NCI-H2196 (cell line): ENCODE data around the gene CDH24.
A peak's percentile ranks its signal among the peaks of the same experiment; 100 is the strongest.
"Not testable (repeated sequence)": the region's sequence is repeated elsewhere in the genome, so short reads cannot be mapped to it uniquely, and the experiment has no call there.

Experiments
- DNase-seq: peaks from one replicate; lab custom pipeline; 2025; ENCODE audit not compliant: unreplicated experiment; lab: John Stamatoyannopoulos, UW

CDH24 gene

DNA sequence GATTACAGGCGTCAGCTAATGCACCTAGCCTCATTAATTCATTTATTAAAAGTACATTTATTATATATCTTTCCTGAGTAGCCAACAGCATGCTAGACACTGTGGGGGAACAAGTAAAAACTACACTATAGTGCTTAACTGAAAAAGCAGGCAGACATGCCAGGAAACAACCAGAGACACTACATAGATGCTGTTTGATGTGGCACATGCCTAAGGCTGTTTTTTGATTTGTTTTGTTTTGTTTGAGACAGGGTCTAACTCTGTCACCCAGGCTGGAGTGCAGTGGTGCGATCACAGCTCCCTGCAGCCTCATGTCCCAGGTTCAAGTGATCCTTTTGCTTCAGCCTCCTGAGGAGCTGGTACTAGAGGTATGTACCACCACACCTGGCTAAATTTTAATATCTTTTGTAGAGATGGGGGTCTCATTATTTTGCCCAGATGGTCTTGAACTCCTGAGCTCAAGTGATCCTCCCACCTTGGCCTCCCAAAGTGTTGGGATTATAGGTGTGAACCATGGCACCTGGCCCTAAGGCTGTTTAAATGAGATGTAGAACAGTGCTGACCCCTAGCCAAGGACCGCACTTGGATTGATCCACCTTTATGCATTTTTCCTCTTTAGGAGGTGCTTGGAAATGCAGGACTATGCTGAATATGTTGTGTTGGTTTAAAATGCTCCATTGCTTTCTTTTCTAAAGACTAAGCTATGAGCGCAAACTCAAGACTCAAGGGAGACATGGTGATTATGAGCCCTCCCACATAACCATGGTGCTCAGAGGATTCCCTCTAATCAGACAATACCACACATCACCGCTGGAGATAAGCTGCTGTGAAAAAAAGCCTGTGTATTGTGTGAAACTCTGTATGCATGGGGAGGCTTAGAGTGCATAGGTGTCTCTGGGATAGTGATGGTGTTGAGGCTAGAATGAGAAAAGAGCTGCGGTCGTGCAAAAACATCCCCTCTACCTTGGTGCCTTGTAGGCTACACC, 36.9 kb downstream of the CDH24 start:
- DNase-seq, result no peak

- DNase-seq, result no peak
Measured at GRCh38 chr14:23018107-23018506, 39.2 kb downstream of the CDH24 start.

DNA sequence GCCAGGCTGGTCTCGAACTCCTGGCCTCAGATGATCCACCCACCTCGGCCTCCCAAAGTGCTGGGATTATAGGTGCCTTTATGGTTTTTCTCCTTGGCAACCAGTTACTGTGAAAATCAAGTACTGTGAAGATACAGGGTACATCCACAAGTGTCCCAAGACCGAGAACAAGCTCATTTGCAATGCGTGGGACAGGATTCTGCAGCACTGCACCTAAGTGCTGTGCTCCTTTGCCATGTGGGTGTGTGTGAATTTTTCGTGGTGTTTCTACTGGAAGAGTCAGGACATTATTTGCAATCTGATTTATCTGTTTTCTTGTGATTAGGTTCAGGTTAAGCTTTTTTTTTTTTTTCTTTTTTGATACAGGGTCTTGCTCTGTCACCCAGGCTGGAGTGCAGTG, 40.2 kb downstream of the CDH24 start:
- DNase-seq, result no peak

DNA sequence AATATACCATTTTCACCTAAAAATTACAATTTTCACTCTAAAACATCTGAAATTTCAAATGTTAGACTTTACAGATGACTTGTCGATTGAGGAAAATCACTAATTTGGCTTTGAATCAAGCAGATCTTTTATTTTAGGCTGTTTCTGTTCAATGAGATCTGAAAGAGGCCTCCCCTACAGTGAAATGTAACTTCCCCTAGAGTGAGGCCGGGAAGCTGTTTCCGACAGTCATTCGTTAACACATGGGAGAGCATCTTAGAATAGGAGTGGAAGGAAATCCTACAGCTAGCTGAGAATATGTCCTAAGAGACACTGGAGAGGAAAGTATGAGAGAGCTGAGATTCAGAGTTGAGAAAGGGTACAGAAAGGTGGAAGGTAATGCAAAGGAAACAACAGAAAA, 41.7 kb downstream of the CDH24 start:
- no peak for DNase-seq

- not testable (repeated sequence) for DNase-seq
Measured at GRCh38 chr14:23013749-23014054, 43.6 kb downstream of the CDH24 start.

GRCh38 chr14:23013054-23013748, 44.1 kb downstream of the CDH24 start:
- DNase-seq, result no peak

DNA sequence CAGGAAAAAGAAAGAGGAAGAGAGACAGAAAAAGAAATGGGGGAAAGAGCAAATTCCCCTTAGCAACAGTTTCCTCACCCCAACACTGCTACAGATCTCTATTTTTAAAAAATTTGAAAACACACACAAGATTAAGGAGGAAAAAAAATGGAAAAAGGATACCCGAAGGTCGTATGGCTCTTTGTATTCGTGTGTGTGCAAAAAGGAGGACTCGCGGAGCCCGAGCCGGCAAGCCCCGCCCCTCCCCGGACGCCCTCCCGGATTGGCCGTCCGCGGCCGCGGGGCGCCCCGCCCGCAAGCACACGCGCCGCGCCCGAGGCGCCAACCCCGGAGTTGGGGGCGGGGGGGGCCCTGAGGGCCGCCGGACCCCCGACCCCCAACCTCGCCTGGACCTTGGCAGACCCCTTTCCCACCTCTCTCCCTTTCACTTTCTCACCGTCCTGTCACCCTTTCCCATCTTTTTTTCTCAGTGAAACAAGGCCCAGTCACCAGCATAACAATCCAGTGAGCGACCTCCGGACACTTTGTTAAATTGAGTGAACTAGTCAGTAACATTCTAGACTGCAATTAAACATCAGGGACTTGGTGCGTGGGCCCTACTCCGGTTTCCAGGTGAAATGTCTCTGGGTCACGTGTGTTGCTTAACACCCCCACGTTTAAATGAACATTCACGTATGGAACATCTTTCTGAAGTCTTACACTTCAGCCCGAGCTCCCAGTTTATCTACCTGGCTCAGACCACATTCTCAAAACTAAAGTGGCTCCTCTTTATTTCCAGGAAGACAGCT, 47.2 kb downstream of the CDH24 start, which contains the start of gene C14orf93:
C14orf93 (minus strand) TSS at position 205 of the 788 bp plus-strand sequence. CDS start 11,120 bp downstream, outside the sequence.
- DNase-seq, result peak; percentile 83

GRCh38 chr14:23009483-23009938, 47.8 kb downstream of the CDH24 start:
- DNase-seq, result no peak

- DNase-seq, result peak; percentile 53
Measured at GRCh38 chr14:23008831-23009230, 48.5 kb downstream of the CDH24 start.

DNA sequence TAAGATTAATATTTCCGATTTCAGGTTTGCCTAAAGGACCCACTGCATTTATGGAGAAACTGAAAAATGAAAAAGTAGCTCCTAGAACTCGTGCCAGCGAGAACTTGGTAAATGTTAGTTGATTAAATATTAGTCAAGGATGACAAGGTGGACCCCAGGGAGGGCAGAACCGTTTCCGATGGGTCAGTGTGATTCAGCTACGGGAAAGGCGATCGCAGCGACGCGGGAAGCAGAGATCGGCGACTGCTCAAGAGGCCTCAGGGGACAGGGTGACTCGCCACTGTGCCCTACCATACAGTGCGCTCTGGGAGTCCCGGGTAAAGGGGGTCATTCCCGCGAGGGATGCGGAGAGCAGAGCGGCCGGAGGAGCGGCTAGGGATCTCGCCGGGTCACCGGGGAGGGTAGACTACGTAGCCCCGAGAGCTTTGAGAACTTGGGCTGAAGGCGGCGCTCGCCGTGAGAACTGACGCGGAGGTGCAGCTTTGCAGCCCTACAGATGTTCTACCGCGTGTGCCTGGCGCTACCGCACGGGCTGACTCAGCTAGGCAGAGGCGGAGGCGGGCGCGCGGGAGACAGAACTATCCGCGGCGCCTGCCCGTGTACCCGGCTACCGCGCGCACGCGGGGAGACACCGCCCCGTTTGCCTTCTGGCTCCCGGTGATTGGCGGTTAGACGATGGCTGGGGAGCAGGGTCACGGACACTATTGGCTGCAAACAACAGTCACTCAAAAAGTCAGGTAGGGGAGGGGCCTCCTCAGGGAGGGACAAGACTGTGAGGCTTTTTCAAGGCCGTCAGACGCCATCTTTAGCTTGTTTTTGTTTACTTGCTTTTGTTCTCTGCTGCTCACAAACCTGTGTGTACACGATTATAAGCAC, 50.5 kb downstream of the CDH24 start:
- DNase-seq, result peak; percentile 98

DNA sequence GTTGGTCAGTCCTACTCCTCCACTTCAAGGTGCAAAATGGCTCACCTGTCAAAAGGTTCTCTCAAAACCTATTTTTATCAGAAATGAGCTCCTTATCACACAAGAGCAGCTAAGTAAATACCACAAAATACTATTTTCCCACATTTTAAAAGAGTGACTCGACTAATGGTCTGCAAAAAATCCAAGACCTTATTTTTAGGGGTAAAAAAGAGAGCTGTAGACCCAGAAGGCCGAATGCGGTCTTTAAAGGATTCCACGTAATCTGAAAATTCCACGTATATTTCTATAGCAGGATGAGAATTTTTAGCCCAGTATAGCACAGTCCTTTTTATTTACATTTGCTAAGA, 51.2 kb downstream of the CDH24 start:
- DNase-seq, result no peak

GRCh38 chr14:23005451-23006187, 51.7 kb downstream of the CDH24 start:
- no peak for DNase-seq

GRCh38 chr14:23004274-23004673, 53.0 kb downstream of the CDH24 start:
- not testable (repeated sequence) for DNase-seq

DNA sequence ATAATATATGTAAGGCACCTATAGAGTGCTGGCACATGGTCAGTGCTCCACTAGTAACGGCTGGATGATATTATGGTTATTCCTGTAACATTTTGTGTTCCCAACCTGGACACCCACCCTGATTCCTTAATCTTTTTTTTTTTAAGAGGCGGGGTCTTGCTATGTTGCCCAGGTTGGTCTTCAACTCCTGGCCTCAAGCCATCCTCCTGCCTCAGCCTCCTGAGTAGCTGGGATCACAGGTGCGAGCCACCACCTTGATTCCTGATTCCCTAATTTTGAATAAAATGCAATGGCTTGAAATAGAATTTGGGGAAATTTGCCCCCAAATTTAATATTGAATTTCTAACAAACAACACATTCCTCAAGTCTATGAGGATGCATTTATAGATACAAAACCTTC, 54.7 kb downstream of the CDH24 start:
- DNase-seq, result no peak

- DNase-seq, result no peak
Measured at GRCh38 chr14:23000860-23001259, 56.5 kb downstream of the CDH24 start.

- no peak for DNase-seq
Measured at GRCh38 chr14:22998329-22999012, 58.8 kb downstream of the CDH24 start.

GRCh38 chr14:22997676-22998323, 59.5 kb downstream of the CDH24 start:
- DNase-seq, result no peak
